ENCODE results near the gene ALG13. TPM values are rescaled to one million over a fixed set of nuclear protein-coding genes. Genes with fewer than 3 reads are reported as not detected.

Gene ALG13
- polyA plus RNA-seq, 2 of the 4 experiments (the other 2 are of a cell fraction): 43.0 to 136 TPM

- CTCF ChIA-PET: no interaction called here
- TF ChIP-seq NFE2L2 (conservative IDR thresholded peaks at IDR 0.05; ENCODE audit: low read length) (no peak), FOXS1 (CRISPR knock-in tag; IDR thresholded peaks at IDR 0.05) (no peak), POLR2A (IDR thresholded peaks at IDR 0.05; ENCODE audit: low read length) (no peak), HOXB5 (CRISPR knock-in tag; IDR thresholded peaks at IDR 0.05) (no peak), HEYL (CRISPR knock-in tag; IDR thresholded peaks at IDR 0.05) (no peak), TP53 (CRISPR knock-in tag; IDR thresholded peaks at IDR 0.05) (no peak), HOXA7 (CRISPR knock-in tag; IDR thresholded peaks at IDR 0.05) (no peak), ESRRA (IDR thresholded peaks at IDR 0.05; ENCODE audit: borderline replicate concordance, low read length) (no peak), RARB (CRISPR knock-in tag; IDR thresholded peaks at IDR 0.05) (no peak), EP300 (IDR thresholded peaks at IDR 0.05) (no peak), CBX8 (IDR thresholded peaks at IDR 0.05) (no peak), ZNF302 (CRISPR knock-in tag; IDR thresholded peaks at IDR 0.05) (no peak), FOSL2 (IDR thresholded peaks at IDR 0.05) (no peak), FOSL2 (CRISPR knock-in tag; IDR thresholded peaks at IDR 0.05) (no peak), CHD2 (IDR thresholded peaks at IDR 0.05; ENCODE audit: low read length, partially characterized antibody) (no peak), RNF2 (IDR thresholded peaks at IDR 0.05; ENCODE audit: borderline replicate concordance, low read depth) (no peak), EHMT2 (IDR thresholded peaks at IDR 0.05; ENCODE audit: low read depth) (no peak), MAX (IDR thresholded peaks at IDR 0.05) (no peak), CEBPB (IDR thresholded peaks at IDR 0.05) (no peak), CTCF (IDR thresholded peaks at IDR 0.05) (no peak), HMGXB4 (CRISPR knock-in tag; IDR thresholded peaks at IDR 0.05; ENCODE audit: borderline replicate concordance) (no peak)
- WGBS (ENCODE audit: missing lambda C conversion rate): 89% methylated on average over 2 of the region's 2 CpGs
These were observed 62.3 kb downstream of the ALG13 start for GRCh38 chrX:111743316-111743715.

GRCh38 chrX:111756486-111756885 lies 75.5 kb downstream of the ALG13 start:
- FAIRE-seq: no peak
- Histone ChIP-seq H3K4me2 (no peak overlapping the region), H3K4me1 (no peaks in the 10 kb centered on the region), H3K27ac (no peak overlapping the region), H3K4me3 (no peak overlapping the region), H3K9me3 (peaks cover 3% of the 10 kb centered on the region; the same call in 1 of the 3 replicates)
- no peak for DNase-seq (ENCODE audit: low read depth in 1 of 2, low spot score in 1 of 2)
- no peak for TF ChIP-seq E2F6 (IDR thresholded peaks at IDR 0.05; ENCODE audit: borderline replicate concordance, low read depth)
- no peak for TF ChIP-seq RNF2 (IDR thresholded peaks at IDR 0.05; ENCODE audit: borderline replicate concordance, low read depth)
- TF ChIP-seq HOXA7 (CRISPR knock-in tag; IDR thresholded peaks at IDR 0.05): no peak
- no peak for TF ChIP-seq USF2 (IDR thresholded peaks at IDR 0.05)
- no peak for TF ChIP-seq CBX2 (IDR thresholded peaks at IDR 0.05; ENCODE audit: borderline replicate concordance, low read depth)
- TF ChIP-seq ELK1 (IDR thresholded peaks at IDR 0.05; ENCODE audit: low read depth, low read length): no peak
- TF ChIP-seq ZC3H11A (IDR thresholded peaks at IDR 0.05): no peak
- TF ChIP-seq RAD21 (conservative IDR thresholded peaks at IDR 0.05 in 1 of 2, IDR thresholded peaks at IDR 0.05 in 1 of 2): no peak
- TF ChIP-seq BHLHE40 (IDR thresholded peaks at IDR 0.05; ENCODE audit: low read depth, low read length): no peak
- TF ChIP-seq HEYL (CRISPR knock-in tag; IDR thresholded peaks at IDR 0.05): no peak
- TF ChIP-seq POLR2A (IDR thresholded peaks at IDR 0.05; ENCODE audit: low read length): no peak
- no peak for TF ChIP-seq ZNF302 (CRISPR knock-in tag; IDR thresholded peaks at IDR 0.05)
- no peak for ATAC-seq
- ChIA-PET CTCF (interaction anchor here (0.7 kb wide), 1 partner anchor 11 kb away, joined by 3 read pairs; no protein-coding TSS in a partner anchor), POLR2A (no interaction called here)
- 86% methylated on average over 2 of the region's 2 CpGs for WGBS (ENCODE audit: missing lambda C conversion rate)

More at GRCh38 chrX:111743316-111743715, 62.3 kb downstream of the ALG13 start:
- no peak overlapping the region for H3K4me3 ChIP-seq
- H3K4me1 ChIP-seq: no peaks in the 10 kb centered on the region
- ATAC-seq: no peak
- no peak overlapping the region for H3K4me2 ChIP-seq
- POLR2A ChIA-PET: no interaction called here
- peak; percentile 68 for FAIRE-seq
- H3K9me3 ChIP-seq: no peaks in the 10 kb centered on the region
- H3K27ac ChIP-seq: no peak overlapping the region
- no peak for DNase-seq (ENCODE audit: low read depth in 1 of 2, low spot score in 1 of 2)

Measured in A549 (cell line).